HAP-1 (cell line): ENCODE results near the gene STAG2.

Experiments
- DNase-seq, 2 experiments: peaks; one replicate each; pipeline ENCODE4 v3.0.0-alpha.2; 2016 to 2020; ENCODE audit warnings: low spot score in 2 of 2
- H3K27me3 ChIP-seq: fragments of 250-450 bp; sonication (Bioruptor Pico); 2 replicates; pipeline ENCODE4 v1.5.1; 2020; ENCODE audit warnings: low read depth, mild to moderate bottlenecking, moderate library complexity
- H3K36me3 ChIP-seq: fragments of 250-450 bp; sonication (Bioruptor Pico); replicated peaks from 2 replicates; pipeline ENCODE4 v1.5.1; 2020; ENCODE audit warnings: mild to moderate bottlenecking
- H3K4me1 ChIP-seq: fragments of 250-450 bp; sonication (Bioruptor Pico); 2 replicates; pipeline ENCODE4 v1.5.1; 2020; ENCODE audit warnings: mild to moderate bottlenecking
- H3K4me3 ChIP-seq: fragments of 250-450 bp; sonication (Bioruptor Pico); 2 replicates; pipeline ENCODE4 v1.5.1; 2020; ENCODE audit warnings: mild to moderate bottlenecking, moderate library complexity
- H3K9me3 ChIP-seq: fragments of 250-450 bp; sonication (Bioruptor Pico); 2 replicates; pipeline ENCODE4 v1.5.1; 2020; ENCODE audit warnings: mild to moderate bottlenecking, moderate library complexity
- in situ Hi-C: fragments of 300-500 bp; cut with MboI; formaldehyde crosslinking; loops from 3 replicates; pipeline ENCODE4 v1.14.3; 2020; ENCODE audit warnings: low sequenced_read_pairs, inconsistent platforms, mixed read lengths

STAG2 gene

GRCh38 chrX:123989235-123989634 is 27.7 kb downstream of the STAG2 start:
- peaks cover 32% of the 10 kb centered on the region for H3K4me1 ChIP-seq
- H3K4me3 ChIP-seq, result no peak overlapping the region
- DNase-seq, result no peak
- H3K9me3 ChIP-seq, result no peaks in the 10 kb centered on the region
- in situ Hi-C loops, result no loop called here
- H3K36me3 ChIP-seq, result no peaks in the 10 kb centered on the region
- no peaks in the 10 kb centered on the region for H3K27me3 ChIP-seq

- no peak for DNase-seq
- Histone ChIP-seq H3K4me3 (no peak overlapping the region), H3K4me1 (peaks cover 34% of the 10 kb centered on the region), H3K27me3 (no peaks in the 10 kb centered on the region), H3K36me3 (no peaks in the 10 kb centered on the region), H3K9me3 (no peaks in the 10 kb centered on the region)
- in situ Hi-C loops, result no loop called here
Observed at GRCh38 chrX:123990169-123990568, 28.7 kb downstream of the STAG2 start.

DNA sequence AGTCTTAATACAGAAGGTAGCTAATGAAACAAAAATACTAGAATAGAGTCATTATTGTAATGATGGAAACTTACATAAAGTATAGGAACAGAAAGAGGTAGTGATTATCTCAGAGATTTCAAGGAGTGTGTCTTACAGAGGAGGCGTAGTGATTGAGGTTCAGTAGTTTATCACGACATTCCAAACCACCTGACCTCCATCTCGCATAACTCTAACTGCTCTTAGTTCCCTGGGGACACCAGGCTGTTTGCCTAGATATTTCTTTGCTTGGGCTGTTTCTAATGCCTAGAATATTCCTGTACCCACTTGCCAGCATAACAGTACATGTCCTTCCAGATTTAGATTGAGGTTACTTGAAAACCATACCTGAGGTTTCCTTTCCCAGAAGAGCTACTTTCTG is 29.1 kb downstream of the STAG2 start:
- Histone ChIP-seq H3K4me3 (no peak overlapping the region), H3K4me1 (peaks cover 34% of the 10 kb centered on the region), H3K36me3 (no peaks in the 10 kb centered on the region), H3K27me3 (no peaks in the 10 kb centered on the region), H3K9me3 (no peaks in the 10 kb centered on the region)
- no peak for DNase-seq
- in situ Hi-C loops, result no loop called here

DNA sequence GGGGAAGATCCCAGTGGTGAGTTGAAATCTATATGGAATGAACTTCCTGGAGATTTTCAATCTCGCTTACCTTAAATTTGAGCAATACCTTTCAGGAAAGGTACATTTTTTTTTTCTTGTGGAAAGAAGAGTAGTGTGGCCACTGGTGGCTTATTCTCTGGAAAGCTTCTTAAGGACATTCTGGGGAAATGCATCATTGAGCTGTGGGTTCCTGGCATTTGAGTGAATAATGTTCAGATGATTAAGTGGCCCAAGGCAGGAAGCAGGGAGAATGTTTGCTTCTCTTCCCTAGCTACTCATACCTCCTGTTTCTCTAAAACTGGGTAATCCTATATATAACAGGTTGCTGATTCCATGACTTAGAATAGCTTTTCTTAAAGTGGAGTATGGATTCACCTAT is 31.8 kb downstream of the STAG2 start:
- H3K4me3 ChIP-seq, result no peak overlapping the region
- no peaks in the 10 kb centered on the region for H3K9me3 ChIP-seq
- no peaks in the 10 kb centered on the region for H3K36me3 ChIP-seq
- DNase-seq, result no peak
- no peaks in the 10 kb centered on the region for H3K27me3 ChIP-seq
- peaks cover 31% of the 10 kb centered on the region for H3K4me1 ChIP-seq
- in situ Hi-C loops, result no loop called here

DNA sequence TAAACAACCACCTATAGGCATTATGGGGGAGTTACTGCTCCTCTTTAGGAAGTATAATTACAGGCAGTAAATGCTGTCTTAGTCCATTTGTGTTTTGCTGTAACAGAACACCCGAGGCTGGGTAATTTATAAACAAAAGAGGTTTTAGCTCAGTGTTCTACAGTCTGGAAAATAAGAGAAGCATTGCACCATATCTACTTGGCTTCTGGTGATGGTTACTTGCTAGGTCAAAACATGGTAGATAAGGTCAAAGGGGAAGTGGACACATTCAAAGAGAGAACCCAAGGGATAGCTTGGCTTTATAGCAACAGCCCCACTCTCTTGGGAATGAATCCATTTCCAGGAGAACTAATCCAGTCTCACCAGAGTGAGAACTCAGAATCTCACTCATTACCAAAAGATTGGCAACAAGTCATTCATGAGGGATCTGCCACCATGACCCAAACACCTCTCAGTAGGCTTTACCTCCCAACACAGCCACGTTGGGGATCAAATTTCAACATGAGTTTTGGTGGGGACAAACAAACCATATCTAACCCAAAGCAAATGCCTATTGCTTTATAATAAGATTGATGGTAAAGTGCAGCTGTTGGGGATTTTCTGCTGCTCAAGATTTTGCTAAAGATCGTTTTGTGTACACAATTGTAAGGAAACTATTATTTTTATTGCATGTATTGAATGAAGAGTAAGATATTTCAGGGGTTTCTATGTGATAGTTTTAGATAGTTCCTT is 32.6 kb downstream of the STAG2 start:
- no peaks in the 10 kb centered on the region for H3K9me3 ChIP-seq

DNA sequence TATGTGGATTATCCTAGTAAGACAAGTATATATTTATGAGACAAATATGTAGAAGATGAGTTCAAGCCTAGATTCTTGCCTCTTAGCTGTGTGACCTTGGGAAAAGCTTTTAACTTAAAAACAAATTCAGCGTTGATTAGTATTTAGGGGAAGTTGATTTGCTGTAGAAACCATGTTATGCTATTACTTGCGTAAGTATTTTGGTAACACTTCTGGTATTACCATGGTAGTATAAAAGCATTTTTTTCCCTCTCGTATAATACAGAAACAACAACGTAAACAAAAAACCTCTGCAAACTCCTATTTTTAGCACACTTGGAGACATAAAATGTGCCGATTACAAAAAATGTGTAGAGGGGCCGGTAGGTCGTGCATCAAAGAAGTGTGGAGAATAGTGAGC is 33.2 kb downstream of the STAG2 start:
- H3K4me3 ChIP-seq, result no peak overlapping the region
- in situ Hi-C loops, result no loop called here
- H3K4me1 ChIP-seq, result peaks cover 23% of the 10 kb centered on the region
- H3K9me3 ChIP-seq, result no peaks in the 10 kb centered on the region
- H3K27me3 ChIP-seq, result no peaks in the 10 kb centered on the region
- no peaks in the 10 kb centered on the region for H3K36me3 ChIP-seq
- DNase-seq, result no peak

More for the DNA sequence above, 32.6 kb downstream of the STAG2 start:
- Histone ChIP-seq H3K27me3 (no peaks in the 10 kb centered on the region), H3K4me3 (no peak overlapping the region), H3K4me1 (peaks cover 24% of the 10 kb centered on the region), H3K36me3 (no peaks in the 10 kb centered on the region)
- in situ Hi-C loops, result no loop called here
- DNase-seq, result no peak

GRCh38 chrX:124001581-124001980 is 40.1 kb downstream of the STAG2 start:
- peaks cover 8% of the 10 kb centered on the region for H3K4me1 ChIP-seq

DNA sequence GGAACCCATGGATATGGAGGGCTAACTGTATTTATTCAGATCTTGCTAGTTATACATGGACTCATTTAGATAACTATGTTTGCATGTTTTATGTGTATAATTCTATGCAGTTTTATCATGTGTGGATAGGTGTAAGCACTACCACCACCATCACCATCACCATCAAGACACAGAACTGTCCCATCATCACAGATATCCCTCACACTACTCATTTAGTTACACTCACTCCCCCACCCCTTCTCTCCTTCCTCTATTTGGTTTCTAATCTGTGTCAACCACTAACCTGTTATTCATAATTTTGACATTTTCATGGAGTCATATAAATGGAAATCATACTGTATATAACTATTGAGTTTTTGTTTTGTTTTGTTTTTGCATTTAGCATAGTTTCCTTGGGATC is 43.7 kb downstream of the STAG2 start:
- H3K27me3 ChIP-seq, result no peaks in the 10 kb centered on the region
- peaks cover 9% of the 10 kb centered on the region for H3K36me3 ChIP-seq
- in situ Hi-C loops, result no loop called here
- no peak overlapping the region for H3K4me3 ChIP-seq
- no peaks in the 10 kb centered on the region; the same call in 1 of the 2 replicates for H3K4me1 ChIP-seq
- H3K9me3 ChIP-seq, result 0 out of 2 replicates have a peak, but pooled peaks cover 1% of the 10 kb centered on the region
- no peak for DNase-seq

More at GRCh38 chrX:124001581-124001980, 40.1 kb downstream of the STAG2 start:
- DNase-seq, result no peak
- Histone ChIP-seq H3K36me3 (peaks cover 3% of the 10 kb centered on the region; the same call in 1 of the 2 replicates), H3K27me3 (no peaks in the 10 kb centered on the region), H3K4me3 (no peak overlapping the region), H3K9me3 (no peaks in the 10 kb centered on the region)
- in situ Hi-C loops, result no loop called here

DNA sequence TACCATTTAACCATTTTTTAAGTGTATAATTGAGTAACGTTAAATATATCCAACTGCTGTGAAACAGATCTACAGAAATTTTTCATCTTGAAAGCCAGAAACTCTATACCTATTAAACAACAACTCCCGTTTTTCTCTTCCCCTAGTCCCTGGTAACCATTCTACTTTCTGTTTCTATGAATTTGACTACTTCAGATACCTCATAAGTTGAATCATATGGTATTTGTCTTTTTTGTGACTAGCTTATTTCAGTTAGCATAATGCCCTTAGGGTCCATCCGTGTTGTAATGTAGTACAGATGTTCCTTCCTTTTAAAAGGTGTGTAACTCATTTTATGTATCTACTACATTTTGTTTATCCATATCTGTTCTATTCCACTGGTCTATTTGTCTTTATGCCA is 48.7 kb downstream of the STAG2 start:
- peaks cover 10% of the 10 kb centered on the region for H3K36me3 ChIP-seq
- DNase-seq, result no peak
- peaks cover 5% of the 10 kb centered on the region; the same call in 1 of the 2 replicates for H3K4me1 ChIP-seq
- H3K4me3 ChIP-seq, result no peak overlapping the region
- in situ Hi-C loops, result no loop called here
- no peaks in the 10 kb centered on the region for H3K27me3 ChIP-seq
- H3K9me3 ChIP-seq, result 0 out of 2 replicates have a peak, but pooled peaks cover 6% of the 10 kb centered on the region

GRCh38 chrX:124010566-124010965 is 49.1 kb downstream of the STAG2 start:
- H3K4me1 ChIP-seq, result 0 out of 2 replicates have a peak, but pooled peaks cover 5% of the 10 kb centered on the region
- DNase-seq, result no peak
- H3K4me3 ChIP-seq, result no peak overlapping the region
- H3K9me3 ChIP-seq, result 0 out of 2 replicates have a peak, but pooled peaks cover 6% of the 10 kb centered on the region
- H3K27me3 ChIP-seq, result no peaks in the 10 kb centered on the region
- peaks cover 10% of the 10 kb centered on the region for H3K36me3 ChIP-seq
- in situ Hi-C loops, result no loop called here

GRCh38 chrX:124015721-124016120 is 54.2 kb downstream of the STAG2 start:
- 0 out of 2 replicates have a peak, but pooled peaks cover 8% of the 10 kb centered on the region for H3K4me1 ChIP-seq
- in situ Hi-C loops, result no loop called here

DNA sequence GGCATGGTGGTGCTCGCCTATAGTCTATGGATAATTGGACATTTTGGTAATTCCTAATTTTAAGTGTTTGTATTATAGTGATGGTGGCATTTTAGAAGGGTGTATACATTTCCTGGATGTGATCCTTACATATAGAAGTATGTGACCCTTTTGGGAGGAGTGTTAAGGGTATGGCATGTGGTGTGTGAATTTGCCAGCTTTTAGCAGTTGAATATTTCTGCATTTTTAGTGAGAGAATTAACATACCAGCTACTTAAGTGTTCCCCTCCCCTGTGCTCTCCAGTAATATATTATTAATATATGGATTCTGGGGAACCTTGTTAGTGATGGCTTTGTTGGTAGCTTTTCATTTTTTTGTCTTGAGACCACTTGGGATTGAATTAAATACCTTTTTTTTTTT is 55.3 kb downstream of the STAG2 start:
- H3K27me3 ChIP-seq, result no peaks in the 10 kb centered on the region
- in situ Hi-C loops, result no loop called here
- no peak for DNase-seq
- 0 out of 2 replicates have a peak, but pooled peaks cover 6% of the 10 kb centered on the region for H3K4me1 ChIP-seq
- H3K4me3 ChIP-seq, result no peak overlapping the region
- H3K9me3 ChIP-seq, result no peaks in the 10 kb centered on the region
- H3K36me3 ChIP-seq, result no peaks in the 10 kb centered on the region

More at GRCh38 chrX:124015721-124016120, 54.2 kb downstream of the STAG2 start:
- DNase-seq, result no peak
- Histone ChIP-seq H3K27me3 (no peaks in the 10 kb centered on the region), H3K4me3 (no peak overlapping the region), H3K36me3 (no peaks in the 10 kb centered on the region), H3K9me3 (0 out of 2 replicates have a peak, but pooled peaks cover 3% of the 10 kb centered on the region)

- H3K27me3 ChIP-seq, result no peaks in the 10 kb centered on the region
- H3K4me1 ChIP-seq, result 0 out of 2 replicates have a peak, but pooled peaks cover 6% of the 10 kb centered on the region
- H3K36me3 ChIP-seq, result peaks cover 7% of the 10 kb centered on the region; the same call in 1 of the 2 replicates
- no peak overlapping the region for H3K4me3 ChIP-seq
- in situ Hi-C loops, result no loop called here
- no peaks in the 10 kb centered on the region for H3K9me3 ChIP-seq
- no peak for DNase-seq
Observed at GRCh38 chrX:124018023-124018422, 56.5 kb downstream of the STAG2 start.

- H3K27me3 ChIP-seq, result no peaks in the 10 kb centered on the region
- peaks cover 26% of the 10 kb centered on the region for H3K36me3 ChIP-seq
- in situ Hi-C loops, result no loop called here
- no peaks in the 10 kb centered on the region for H3K4me1 ChIP-seq
- no peak for DNase-seq
- H3K4me3 ChIP-seq, result no peak overlapping the region
- H3K9me3 ChIP-seq, result no peaks in the 10 kb centered on the region
Observed at GRCh38 chrX:124023838-124024238, 62.3 kb downstream of the STAG2 start.
